Kidney epithelial cell (primary cell): ENCODE measurements around the gene MED7. TPM values are rescaled to one million over a fixed set of nuclear protein-coding genes. Genes with fewer than 3 reads are reported as not detected.
A peak's percentile ranks its signal among the peaks of the same experiment; 100 is the strongest.

Experiments
- DNase-seq: peaks from one replicate; pipeline ENCODE4 v3.0.0-alpha.2; 2010; ENCODE audit warnings: low read depth
- H3K27me3 ChIP-seq: 2 replicates; pipeline ENCODE4 v1.6.0; 2011; ENCODE audit warnings: low read length; ENCODE audit not compliant: control insufficient read depth, insufficient read depth
- H3K36me3 ChIP-seq: 2 replicates; pipeline ENCODE4 v1.5.1; 2011; ENCODE audit warnings: low read length; ENCODE audit not compliant: control insufficient read depth, insufficient read depth
- H3K4me3 ChIP-seq: 2 replicates; pipeline ENCODE4 v1.5.1; 2011; ENCODE audit warnings: low read depth, mild to moderate bottlenecking, control low read depth, low read length
- total RNA-seq: library from RNA; depleted of rRNA; stranded (reverse); fragments of >200 nt; gene quantifications from 2 replicates; pipeline ENCODE4 v1.2.3, GENCODE V29; 2015
- TF ChIP-seq, protein P1 (sequence below): IDR thresholded peaks from 2 replicates; pipeline ENCODE4 v1.5.1; 2011; ENCODE audit warnings: mild to moderate bottlenecking, moderate library complexity, low read length, control low read depth, inconsistent platforms; ENCODE audit not compliant: insufficient read depth, poor library complexity, severe bottlenecking

The MED7 gene
- total RNA-seq, 1 donor from 2014 or later, result 12.2 TPM

DNA sequence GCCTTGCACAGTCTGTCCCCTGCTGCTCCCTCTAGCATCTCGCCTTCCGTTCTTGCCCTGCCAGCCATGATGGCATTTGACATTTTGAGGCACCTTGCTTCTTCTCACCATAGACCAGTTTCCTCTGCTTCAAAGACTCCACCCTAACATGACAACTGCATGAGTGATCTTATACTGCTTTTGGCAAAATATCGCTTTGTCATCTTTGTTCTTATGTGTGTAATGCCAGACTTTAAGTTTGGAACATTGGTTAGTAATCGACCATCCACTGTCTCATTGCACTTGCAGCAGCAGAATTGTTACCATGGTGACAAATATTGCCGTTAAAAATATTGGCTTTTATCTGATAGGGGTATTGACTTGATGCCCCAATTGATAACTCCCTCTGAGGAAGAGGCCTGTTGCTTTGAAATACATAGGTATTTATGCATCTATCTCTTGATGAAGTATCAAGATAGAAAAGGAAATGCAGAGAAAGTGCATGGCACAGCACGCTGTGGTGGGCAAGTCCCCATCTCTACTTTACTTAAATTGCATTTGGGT lies 16.6 kb upstream of the MED7 start:
- DNase-seq, result no peak
- Histone ChIP-seq H3K4me3 (no peak overlapping the region), H3K36me3 (no peaks in the 10 kb centered on the region), H3K27me3 (no peaks in the 10 kb centered on the region)
- TF ChIP-seq, protein P1, sequence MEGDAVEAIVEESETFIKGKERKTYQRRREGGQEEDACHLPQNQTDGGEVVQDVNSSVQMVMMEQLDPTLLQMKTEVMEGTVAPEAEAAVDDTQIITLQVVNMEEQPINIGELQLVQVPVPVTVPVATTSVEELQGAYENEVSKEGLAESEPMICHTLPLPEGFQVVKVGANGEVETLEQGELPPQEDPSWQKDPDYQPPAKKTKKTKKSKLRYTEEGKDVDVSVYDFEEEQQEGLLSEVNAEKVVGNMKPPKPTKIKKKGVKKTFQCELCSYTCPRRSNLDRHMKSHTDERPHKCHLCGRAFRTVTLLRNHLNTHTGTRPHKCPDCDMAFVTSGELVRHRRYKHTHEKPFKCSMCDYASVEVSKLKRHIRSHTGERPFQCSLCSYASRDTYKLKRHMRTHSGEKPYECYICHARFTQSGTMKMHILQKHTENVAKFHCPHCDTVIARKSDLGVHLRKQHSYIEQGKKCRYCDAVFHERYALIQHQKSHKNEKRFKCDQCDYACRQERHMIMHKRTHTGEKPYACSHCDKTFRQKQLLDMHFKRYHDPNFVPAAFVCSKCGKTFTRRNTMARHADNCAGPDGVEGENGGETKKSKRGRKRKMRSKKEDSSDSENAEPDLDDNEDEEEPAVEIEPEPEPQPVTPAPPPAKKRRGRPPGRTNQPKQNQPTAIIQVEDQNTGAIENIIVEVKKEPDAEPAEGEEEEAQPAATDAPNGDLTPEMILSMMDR, result no peak

GRCh38 chr5:157157293-157157891 lies 14.7 kb upstream of the MED7 start:
- TF ChIP-seq, protein P1, result no peak
- DNase-seq, result no peak
- no peaks in the 10 kb centered on the region for H3K27me3 ChIP-seq
- no peaks in the 10 kb centered on the region for H3K36me3 ChIP-seq
- no peak overlapping the region for H3K4me3 ChIP-seq

- DNase-seq, result no peak
- Histone ChIP-seq H3K27me3 (no peaks in the 10 kb centered on the region), H3K4me3 (no peak overlapping the region), H3K36me3 (no peaks in the 10 kb centered on the region)
- TF ChIP-seq, protein P1, result no peak
Observed at GRCh38 chr5:157155297-157155696, 12.6 kb upstream of the MED7 start.

- DNase-seq, result no peak
- Histone ChIP-seq H3K27me3 (no peaks in the 10 kb centered on the region), H3K36me3 (no peaks in the 10 kb centered on the region), H3K4me3 (no peak overlapping the region)
- TF ChIP-seq, protein P1, result no peak
Observed at GRCh38 chr5:157150995-157151394, 8.3 kb upstream of the MED7 start.

- H3K4me3 ChIP-seq, result no peak overlapping the region
- no peaks in the 10 kb centered on the region for H3K36me3 ChIP-seq
- TF ChIP-seq, protein P1, result peak; percentile 90
- H3K27me3 ChIP-seq, result no peaks in the 10 kb centered on the region
- DNase-seq, result no peak
Observed at GRCh38 chr5:157148734-157149615, 6.3 kb upstream of the MED7 start.
